Stimulated activated naive B cell treated with anti-CD40 and anti-IgM and Interleukin-4, amounts not matched to agents 10 μg/mL and 1 μg/mL and 100 μg/mL, for 72 hours (primary cell): ENCODE measurements around the gene ZMIZ2.
"Not testable (repeated sequence)": the region's sequence is repeated elsewhere in the genome, so short reads cannot be mapped to it uniquely, and the experiment has no call there.

ENCODE experiments used
- ATAC-seq, 2 donors: fragments of 150-1000 bp; cut with Tn5 transposase; replicated peaks; 2 replicates each; pipeline ENCODE4 v1.10.0; 2021; ENCODE audit warnings: moderate library complexity in 1 of 2
- DNase-seq: peaks from one replicate; pipeline ENCODE4 v3.0.0; 2021
- H3K27ac Mint-ChIP-seq: one replicate; pipeline ENCODE4 v1.8.0; 2022; ENCODE audit warnings: mild to moderate bottlenecking, mixed read lengths
- H3K27me3 Mint-ChIP-seq, 2 donors: one replicate each; pipeline ENCODE4 v1.8.0; 2022; ENCODE audit warnings: mixed read lengths in 2 of 2
- H3K36me3 Mint-ChIP-seq, 2 donors: one replicate each; pipeline ENCODE4 v1.8.0; 2022; ENCODE audit warnings: mixed read lengths in 2 of 2, mild to moderate bottlenecking in 1 of 2
- H3K4me1 Mint-ChIP-seq, 2 donors: one replicate each; pipeline ENCODE4 v1.8.0; 2022; ENCODE audit warnings: mixed read lengths in 2 of 2, mild to moderate bottlenecking in 1 of 2
- H3K4me3 Mint-ChIP-seq, 2 donors: one replicate each; pipeline ENCODE4 v1.8.0; 2022; ENCODE audit warnings: mild to moderate bottlenecking in 2 of 2, mixed read lengths in 2 of 2, moderate library complexity in 1 of 2
- H3K9me3 Mint-ChIP-seq, 2 donors: one replicate each; pipeline ENCODE4 v1.8.0; 2022; ENCODE audit warnings: mixed read lengths in 2 of 2, mild to moderate bottlenecking in 1 of 2

The ZMIZ2 gene

GRCh38 chr7:44801890-44802289 lies 53.2 kb downstream of the ZMIZ2 start:
- peaks cover 42 to 59% of the 10 kb centered on the region in 2 donors for H3K36me3 Mint-ChIP-seq
- no peak overlapping the region for H3K4me3 Mint-ChIP-seq
- H3K9me3 Mint-ChIP-seq = no peaks in the 10 kb centered on the region
- no peak overlapping the region for H3K27ac Mint-ChIP-seq
- DNase-seq (no peak), ATAC-seq (no peak)
- no peaks in the 10 kb centered on the region for H3K27me3 Mint-ChIP-seq
- H3K4me1 Mint-ChIP-seq = peaks cover 15 to 35% of the 10 kb centered on the region in 2 donors

- no peak overlapping the region for H3K27ac Mint-ChIP-seq
- H3K4me3 Mint-ChIP-seq = no peak overlapping the region
- ATAC-seq (no peak), DNase-seq (no peak)
- no peaks in the 10 kb centered on the region for H3K9me3 Mint-ChIP-seq
- H3K27me3 Mint-ChIP-seq = no peaks in the 10 kb centered on the region
- H3K4me1 Mint-ChIP-seq = peaks cover 15 to 30% of the 10 kb centered on the region in 2 donors
- H3K36me3 Mint-ChIP-seq = peaks cover 38 to 53% of the 10 kb centered on the region in 2 donors
Measured at GRCh38 chr7:44802418-44803025, 53.9 kb downstream of the ZMIZ2 start.

DNA sequence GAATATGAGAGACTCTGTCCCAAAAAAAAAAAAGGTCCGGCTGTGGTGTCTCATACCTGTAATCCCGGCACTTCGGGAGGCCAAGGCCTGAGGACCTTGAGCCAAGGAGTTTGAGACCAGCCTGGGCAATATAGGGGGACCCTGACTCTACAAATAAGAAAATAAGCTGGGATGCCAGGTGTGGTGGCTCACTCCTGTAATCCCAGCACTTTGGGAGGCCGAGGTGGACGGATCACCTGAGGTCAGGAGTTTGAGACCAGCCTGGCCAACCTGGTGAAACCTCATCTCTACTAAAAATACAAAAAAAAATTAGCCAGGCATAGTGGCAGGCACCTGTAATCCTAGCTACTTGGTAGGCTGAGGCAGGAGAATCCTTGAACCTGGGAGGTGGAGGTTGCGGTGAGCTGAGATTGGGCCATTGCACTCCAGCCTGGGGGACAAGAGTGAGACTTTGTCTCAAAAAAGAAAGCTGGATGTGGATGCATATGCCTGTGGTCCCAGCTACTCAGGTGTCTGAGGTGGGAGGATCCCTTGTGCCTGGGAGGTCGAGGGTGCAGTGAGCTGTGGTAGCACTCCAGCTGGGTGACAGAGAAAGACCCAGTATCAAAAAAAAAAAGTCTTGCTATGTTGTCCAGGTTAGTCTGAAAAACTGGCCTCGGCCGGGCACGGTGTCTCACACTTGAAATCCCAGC lies 55.3 kb downstream of the ZMIZ2 start:
- not testable (repeated sequence) for DNase-seq, ATAC-seq, H3K27me3 Mint-ChIP-seq, H3K4me3 Mint-ChIP-seq, H3K9me3 Mint-ChIP-seq
- peaks cover 32 to 43% of the 10 kb centered on the region in 2 donors for H3K36me3 Mint-ChIP-seq
- peak overlapping the region; percentile 37 for H3K27ac Mint-ChIP-seq
- H3K4me1 Mint-ChIP-seq = peaks cover 10 to 16% of the 10 kb centered on the region in 2 donors

DNA sequence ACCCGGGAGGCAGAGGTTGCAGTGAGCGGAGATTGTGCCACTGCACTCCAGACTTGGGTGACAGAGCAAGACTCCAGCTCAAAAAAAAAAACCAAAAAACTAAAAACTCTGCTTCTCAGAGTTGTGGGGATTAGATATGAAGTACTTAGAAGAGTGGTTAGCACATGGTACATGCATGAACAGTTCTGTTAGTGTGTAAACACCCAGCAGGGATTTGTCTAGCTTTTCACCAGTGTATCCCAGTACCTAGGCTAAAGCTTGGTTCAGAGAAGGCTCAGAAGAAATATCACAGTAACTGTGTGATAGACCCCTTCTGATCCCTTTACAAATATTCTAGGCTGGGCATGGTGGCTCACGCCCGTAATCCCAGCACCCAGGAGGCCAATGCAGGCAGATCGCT lies 57.3 kb downstream of the ZMIZ2 start:
- H3K4me1 Mint-ChIP-seq = peaks cover 4 to 6% of the 10 kb centered on the region in 2 donors
- H3K36me3 Mint-ChIP-seq = peaks cover 22 to 26% of the 10 kb centered on the region in 2 donors
- no peaks in the 10 kb centered on the region for H3K9me3 Mint-ChIP-seq
- H3K4me3 Mint-ChIP-seq = no peak overlapping the region
- peak overlapping the region; percentile 37 for H3K27ac Mint-ChIP-seq
- H3K27me3 Mint-ChIP-seq = no peaks in the 10 kb centered on the region
- no peak for DNase-seq
- peak; percentile 30 to 41 for ATAC-seq

DNA sequence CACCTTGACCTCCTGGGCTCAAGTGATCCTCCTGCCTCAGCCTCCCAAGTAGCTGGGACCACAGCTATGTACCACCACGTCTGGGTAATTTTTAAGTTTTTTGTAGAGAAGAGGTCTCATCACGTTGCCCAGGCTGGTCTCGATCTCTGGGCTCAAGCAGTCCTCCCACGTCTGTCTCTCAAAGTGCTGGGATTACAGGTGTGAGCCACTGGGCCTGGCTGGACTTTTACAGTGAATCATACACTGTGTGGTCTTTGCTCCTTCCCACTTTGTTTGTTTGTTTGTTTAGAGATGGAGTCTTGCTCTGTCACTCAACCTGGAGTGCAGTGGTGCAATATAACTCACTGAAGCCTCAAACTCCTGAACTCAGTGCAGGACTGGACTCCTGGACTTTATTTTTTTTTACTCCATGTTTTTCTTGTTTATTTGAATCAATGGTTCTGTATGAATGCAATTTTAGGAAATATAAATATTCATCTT lies 60.3 kb downstream of the ZMIZ2 start:
- H3K4me3 Mint-ChIP-seq = no peak overlapping the region
- no peak overlapping the region for H3K27ac Mint-ChIP-seq
- no peaks in the 10 kb centered on the region for H3K9me3 Mint-ChIP-seq
- peaks cover 6 to 8% of the 10 kb centered on the region in 2 donors for H3K36me3 Mint-ChIP-seq
- no peaks in the 10 kb centered on the region for H3K27me3 Mint-ChIP-seq
- no peaks in the 10 kb centered on the region for H3K4me1 Mint-ChIP-seq
- ATAC-seq (no peak), DNase-seq (no peak)

DNA sequence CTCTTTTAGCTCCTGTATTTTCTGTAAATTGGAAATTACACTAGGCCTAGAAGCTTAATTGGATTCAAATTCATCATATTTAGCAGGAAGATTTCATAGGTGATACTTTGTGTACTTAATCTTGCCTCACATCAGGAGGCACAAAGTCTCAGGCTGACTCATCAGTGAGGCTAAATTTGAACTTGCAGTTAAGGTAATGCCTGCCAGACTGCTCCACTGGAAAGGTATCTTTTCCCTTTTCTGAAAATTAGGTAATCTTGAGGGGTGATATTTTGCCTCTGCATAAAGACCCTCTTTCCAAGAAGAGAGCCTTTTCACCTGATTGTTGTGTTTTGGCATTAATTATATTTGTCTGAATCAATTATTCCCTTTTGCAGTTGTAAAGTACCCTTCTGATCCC lies 62.4 kb downstream of the ZMIZ2 start:
- ATAC-seq = no peak
- peaks cover 0 to 2% of the 10 kb centered on the region in 2 donors for H3K36me3 Mint-ChIP-seq
- no peaks in the 10 kb centered on the region for H3K9me3 Mint-ChIP-seq
- H3K4me3 Mint-ChIP-seq = no peak overlapping the region
- no peaks in the 10 kb centered on the region for H3K27me3 Mint-ChIP-seq
- no peak overlapping the region for H3K27ac Mint-ChIP-seq
- H3K4me1 Mint-ChIP-seq = no peaks in the 10 kb centered on the region
- no peak for DNase-seq

GRCh38 chr7:44811571-44811970 lies 62.9 kb downstream of the ZMIZ2 start:
- Mint-ChIP-seq H3K27ac (no peak overlapping the region), H3K36me3 (peaks cover 0 to 2% of the 10 kb centered on the region in 2 donors), H3K4me1 (no peaks in the 10 kb centered on the region), H3K9me3 (no peaks in the 10 kb centered on the region), H3K4me3 (no peak overlapping the region), H3K27me3 (no peaks in the 10 kb centered on the region)
- DNase-seq (no peak), ATAC-seq (no peak)

DNA sequence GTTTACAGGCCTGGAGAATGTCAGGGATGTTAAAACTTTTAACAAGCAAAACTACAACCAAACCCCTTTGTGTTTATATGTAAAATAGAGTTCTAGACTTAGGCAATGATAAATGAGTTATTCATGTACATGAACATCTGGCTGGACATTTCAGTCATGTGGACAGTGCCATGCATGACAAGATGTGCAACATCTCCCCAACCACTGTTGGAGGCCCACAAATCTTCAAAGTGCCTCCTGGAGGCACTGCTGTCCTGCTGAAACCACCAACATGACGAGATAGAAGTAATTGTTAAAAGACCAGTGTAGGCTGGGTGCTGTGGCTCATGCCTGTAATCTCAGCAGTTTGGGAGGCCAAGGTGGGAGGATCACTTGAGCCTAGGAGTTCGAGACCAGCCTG lies 66.3 kb downstream of the ZMIZ2 start:
- no peak for DNase-seq
- Mint-ChIP-seq H3K9me3 (no peaks in the 10 kb centered on the region), H3K36me3 (no peaks in the 10 kb centered on the region), H3K4me3 (no peak overlapping the region), H3K27me3 (no peaks in the 10 kb centered on the region), H3K27ac (no peak overlapping the region), H3K4me1 (no peaks in the 10 kb centered on the region)
- ATAC-seq = no peak

DNA sequence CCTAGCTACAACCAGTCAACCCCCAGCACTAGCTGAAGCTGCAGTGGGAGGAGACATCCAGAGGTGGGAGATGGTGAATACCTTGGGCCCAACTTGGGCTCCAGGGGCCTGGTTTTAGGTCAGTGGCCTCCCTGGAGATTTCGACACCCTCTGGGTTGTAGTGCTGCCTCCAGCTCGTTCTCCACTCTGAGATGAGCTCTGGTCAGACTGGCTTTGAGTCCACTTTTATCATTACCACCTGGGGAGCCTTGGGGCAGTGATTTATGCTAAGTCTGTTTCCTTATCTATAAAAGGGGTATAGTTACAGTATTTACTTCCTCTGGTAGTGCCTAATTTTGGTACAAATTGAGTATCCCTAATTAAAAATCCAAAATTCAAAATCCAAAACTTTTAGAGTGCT lies 70.6 kb downstream of the ZMIZ2 start:
- no peaks in the 10 kb centered on the region for H3K9me3 Mint-ChIP-seq
- DNase-seq = no peak
- peaks cover 0 to 2% of the 10 kb centered on the region in 2 donors for H3K4me1 Mint-ChIP-seq
- H3K27ac Mint-ChIP-seq = no peak overlapping the region
- peaks cover 1 to 5% of the 10 kb centered on the region in 2 donors for H3K36me3 Mint-ChIP-seq
- no peak overlapping the region for H3K4me3 Mint-ChIP-seq
- H3K27me3 Mint-ChIP-seq = no peaks in the 10 kb centered on the region
- no peak for ATAC-seq
